ENCODE data around the gene ABLIM1. TPM values are rescaled to one million over a fixed set of nuclear protein-coding genes. Genes with fewer than 3 reads are reported as not detected.
A peak's percentile ranks its signal among the peaks of the same experiment; 100 is the strongest.

ABLIM1 gene
- total and polyA plus RNA-seq, 10 donors, result 11.0 to 59.4 (median 38.7) TPM

DNA sequence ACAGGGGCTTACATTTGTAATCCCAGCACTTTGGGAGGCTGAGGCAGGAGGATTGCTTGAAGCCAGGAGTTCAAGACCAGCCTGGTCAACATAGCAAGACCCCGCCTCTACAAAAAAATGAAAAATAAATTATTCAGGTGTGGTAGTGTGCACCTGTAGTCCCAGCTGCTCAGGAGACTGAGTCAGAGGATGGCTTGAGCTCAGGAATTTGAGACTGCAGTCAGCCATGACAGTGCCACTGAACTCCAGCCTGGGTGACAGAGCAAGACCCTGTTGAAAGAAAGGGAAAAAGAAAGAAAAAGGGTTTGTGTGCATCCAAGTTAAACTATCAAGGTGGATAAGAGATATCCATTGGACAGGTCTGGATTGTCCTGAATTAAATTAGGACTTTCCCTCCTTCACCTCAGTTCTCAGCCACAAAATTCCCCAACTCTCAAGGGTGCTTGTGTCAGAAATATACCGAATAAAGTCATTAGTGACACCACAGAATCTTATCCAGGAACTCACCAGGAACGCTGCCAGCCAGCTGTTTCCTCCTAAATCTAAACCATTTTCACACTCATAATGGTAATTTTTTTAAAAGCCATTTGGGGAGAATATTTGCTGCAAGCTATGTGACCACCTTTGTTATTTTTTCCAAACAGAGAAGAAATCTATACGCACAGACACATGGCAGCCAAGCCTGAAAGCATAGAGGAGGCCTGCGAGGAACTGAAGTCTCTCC lies 265.8 kb downstream of the ABLIM1 start:
- peak overlapping the region in 6 of 8 donors; percentile 19 to 70 (median 59) for H3K27ac ChIP-seq
- DNase-seq, result no peak

DNA sequence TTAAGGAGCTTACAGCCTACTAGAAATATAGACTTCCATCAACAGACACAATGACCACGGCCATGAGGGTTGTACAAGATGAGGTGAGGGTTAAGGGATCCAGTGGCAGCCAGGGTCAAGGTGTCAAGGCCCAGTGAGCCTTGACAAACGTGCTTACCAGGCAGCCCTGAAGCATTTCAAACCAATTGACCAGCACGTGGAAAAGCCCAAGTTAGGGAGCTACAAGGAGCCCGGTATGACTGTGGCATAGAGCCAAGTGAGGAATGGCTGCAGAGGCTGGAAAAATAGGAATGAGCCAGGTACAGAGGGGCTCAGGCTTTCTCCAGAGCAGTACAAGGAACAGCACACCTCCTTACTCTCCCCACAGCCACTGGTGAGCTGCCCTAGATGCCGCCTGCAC lies 266.5 kb downstream of the ABLIM1 start:
- DNase-seq, result no peak
- Histone ChIP-seq H3K4me1 (peaks cover 18 to 98% (median 56%) of the 10 kb centered on the region in 6 donors), H3K36me3 (peaks cover 0 to 5% (median 0%) of the 10 kb centered on the region in 6 donors), H3K27ac (peak overlapping the region in 5 of 8 donors; percentile 29 to 70 (median 68)), H3K27me3 (replicated peaks in 1 of 7) (peaks cover 0 to 34% (median 0%) of the 10 kb centered on the region in 7 donors), H3K4me3 (no peak overlapping the region), H3K9me3 (no peaks in the 10 kb centered on the region)
- WGBS, 5 donors, result 62 to 75% (median 69%) methylated on average over 5 of the region's 5 CpGs
- TF ChIP-seq, protein P1, sequence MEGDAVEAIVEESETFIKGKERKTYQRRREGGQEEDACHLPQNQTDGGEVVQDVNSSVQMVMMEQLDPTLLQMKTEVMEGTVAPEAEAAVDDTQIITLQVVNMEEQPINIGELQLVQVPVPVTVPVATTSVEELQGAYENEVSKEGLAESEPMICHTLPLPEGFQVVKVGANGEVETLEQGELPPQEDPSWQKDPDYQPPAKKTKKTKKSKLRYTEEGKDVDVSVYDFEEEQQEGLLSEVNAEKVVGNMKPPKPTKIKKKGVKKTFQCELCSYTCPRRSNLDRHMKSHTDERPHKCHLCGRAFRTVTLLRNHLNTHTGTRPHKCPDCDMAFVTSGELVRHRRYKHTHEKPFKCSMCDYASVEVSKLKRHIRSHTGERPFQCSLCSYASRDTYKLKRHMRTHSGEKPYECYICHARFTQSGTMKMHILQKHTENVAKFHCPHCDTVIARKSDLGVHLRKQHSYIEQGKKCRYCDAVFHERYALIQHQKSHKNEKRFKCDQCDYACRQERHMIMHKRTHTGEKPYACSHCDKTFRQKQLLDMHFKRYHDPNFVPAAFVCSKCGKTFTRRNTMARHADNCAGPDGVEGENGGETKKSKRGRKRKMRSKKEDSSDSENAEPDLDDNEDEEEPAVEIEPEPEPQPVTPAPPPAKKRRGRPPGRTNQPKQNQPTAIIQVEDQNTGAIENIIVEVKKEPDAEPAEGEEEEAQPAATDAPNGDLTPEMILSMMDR (IDR thresholded peaks at IDR 0.05 in 8 of 11, conservative IDR thresholded peaks at IDR 0.05 in 3 of 11), result no peak
- TF ChIP-seq POLR2AphosphoS5 (IDR thresholded peaks at IDR 0.05) (no peak), POLR2A (IDR thresholded peaks at IDR 0.05) (no peak)
- intact Hi-C loops (cut with DNase I; ENCODE audit: low total_unique reads), result no loop called here

More for the DNA sequence above, 265.8 kb downstream of the ABLIM1 start:
- Histone ChIP-seq H3K4me1 (peaks cover 19 to 99% (median 60%) of the 10 kb centered on the region in 6 donors), H3K4me3 (no peak overlapping the region), H3K36me3 (peaks cover 0 to 5% (median 0%) of the 10 kb centered on the region in 6 donors), H3K9me3 (no peaks in the 10 kb centered on the region), H3K27me3 (replicated peaks in 1 of 7) (peaks cover 0 to 35% (median 0%) of the 10 kb centered on the region in 7 donors)
- TF ChIP-seq POLR2AphosphoS5 (IDR thresholded peaks at IDR 0.05), result no peak
- TF ChIP-seq POLR2A (IDR thresholded peaks at IDR 0.05), result no peak
- TF ChIP-seq, protein P1 (IDR thresholded peaks at IDR 0.05 in 8 of 11, conservative IDR thresholded peaks at IDR 0.05 in 3 of 11), result no peak
- intact Hi-C loops (cut with DNase I; ENCODE audit: low total_unique reads), result no loop called here
- WGBS, 5 donors, result 30 to 41% (median 37%) methylated on average over 5 of the region's 5 CpGs

DNA sequence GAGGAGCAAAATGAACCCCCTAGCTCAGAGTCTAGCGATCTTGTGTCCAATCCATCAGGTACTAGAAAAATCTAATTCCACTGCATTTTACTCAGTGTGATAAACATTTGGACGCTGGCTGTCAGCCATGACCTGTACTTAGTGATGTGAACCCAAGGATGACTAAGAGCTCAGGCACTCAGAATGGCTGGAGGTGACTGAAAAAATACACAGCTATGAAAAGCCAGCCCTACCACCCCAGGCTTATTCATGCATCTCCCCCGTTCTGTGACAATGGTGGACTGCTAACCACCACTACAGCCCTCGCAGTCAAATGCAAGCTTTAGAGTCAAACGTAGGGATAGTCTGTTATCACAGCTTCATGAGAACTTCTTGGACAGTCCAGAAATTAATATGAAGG lies 268.6 kb downstream of the ABLIM1 start:
- H3K36me3 ChIP-seq, result peaks cover 0 to 13% (median 0%) of the 10 kb centered on the region in 6 donors
- DNase-seq, result no peak
- peak overlapping the region in 6 of 8 donors; percentile 5 to 53 (median 28) for H3K27ac ChIP-seq
- H3K27me3 ChIP-seq (replicated peaks in 1 of 7), result peaks cover 0 to 16% (median 0%) of the 10 kb centered on the region in 7 donors
- H3K9me3 ChIP-seq, result no peaks in the 10 kb centered on the region
- WGBS, 5 donors, result 56 to 79% (median 74%) methylated on average over 5 of the region's 5 CpGs
- H3K4me3 ChIP-seq, result no peak overlapping the region
- intact Hi-C loops (cut with DNase I; ENCODE audit: low total_unique reads), result no loop called here
- TF ChIP-seq, protein P1 (IDR thresholded peaks at IDR 0.05 in 8 of 11, conservative IDR thresholded peaks at IDR 0.05 in 3 of 11), result no peak
- TF ChIP-seq POLR2A (IDR thresholded peaks at IDR 0.05) (no peak), POLR2AphosphoS5 (IDR thresholded peaks at IDR 0.05) (peak in 1 of 3 donors; percentile 26)
- H3K4me1 ChIP-seq, result peaks cover 13 to 97% (median 45%) of the 10 kb centered on the region in 6 donors

DNA sequence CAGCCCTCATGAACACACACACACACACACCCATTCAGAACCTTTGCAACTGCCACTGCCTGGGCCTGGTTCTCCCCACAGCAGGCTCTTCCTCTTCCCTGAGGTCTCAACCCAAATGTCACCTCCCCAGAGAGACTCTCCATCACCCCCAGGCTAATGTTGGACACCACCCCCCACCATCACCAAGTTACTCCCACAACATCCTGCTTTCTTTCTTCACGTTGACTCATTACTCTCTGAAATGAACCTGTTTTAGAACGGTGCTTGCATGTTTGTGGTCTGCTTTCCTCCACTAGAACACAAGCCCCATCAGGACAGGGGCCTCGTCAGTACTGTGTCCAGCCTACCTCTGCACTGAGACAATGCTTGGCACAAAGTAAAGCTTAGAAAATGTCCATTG lies 269.8 kb downstream of the ABLIM1 start:
- 26 to 42% (median 39%) methylated on average over 3 of the region's 3 CpGs for WGBS, 5 donors
- intact Hi-C loops (cut with DNase I; ENCODE audit: low total_unique reads), result no loop called here
- Histone ChIP-seq H3K4me1 (peaks cover 13 to 93% (median 41%) of the 10 kb centered on the region in 6 donors), H3K27ac (peak overlapping the region in 4 of 8 donors; percentile 9 to 53 (median 30)), H3K9me3 (no peaks in the 10 kb centered on the region), H3K4me3 (no peak overlapping the region), H3K27me3 (replicated peaks in 1 of 7) (peaks cover 0 to 4% (median 0%) of the 10 kb centered on the region in 7 donors), H3K36me3 (peaks cover 0 to 14% (median 0%) of the 10 kb centered on the region in 6 donors)
- TF ChIP-seq, protein P1 (IDR thresholded peaks at IDR 0.05 in 8 of 11, conservative IDR thresholded peaks at IDR 0.05 in 3 of 11), result no peak
- no peak for TF ChIP-seq POLR2AphosphoS5 (IDR thresholded peaks at IDR 0.05)
- TF ChIP-seq POLR2A (IDR thresholded peaks at IDR 0.05), result no peak
- DNase-seq, result no peak
